Right atrium auricular region (tissue), 2 donors: ENCODE measurements around the gene GRHL3. TPM values are rescaled to one million over a fixed set of nuclear protein-coding genes. Genes with fewer than 3 reads are reported as not detected.

Experiments
- DNase-seq: peaks from one replicate; pipeline ENCODE4 v3.0.0-alpha.2; 2019; ENCODE audit warnings: low spot score
- H3K27ac ChIP-seq, 2 donors: fragments of 200-600 bp; sonication (generic); 1 replicate in 1 of 2; 2 replicates in 1 of 2; pipeline ENCODE4 v1.5.1; 2016 to 2019
- H3K27me3 ChIP-seq, 2 donors: fragments of 200-600 bp; sonication (generic); one replicate each; pipeline versions ENCODE4 v1.5.1 to v1.6.0; 2017 to 2019
- H3K36me3 ChIP-seq: fragments of 200-600 bp; sonication (generic); one replicate; pipeline ENCODE4 v1.5.1; 2016
- H3K4me1 ChIP-seq, 2 donors: fragments of 200-600 bp; sonication (generic); one replicate each; pipeline versions ENCODE4 v1.5.1 to v1.6.0; 2017 to 2019
- H3K4me3 ChIP-seq, 2 donors: fragments of 200-600 bp; sonication (generic); 1 replicate in 1 of 2; 2 replicates in 1 of 2; pipeline ENCODE4 v1.5.1; 2017 to 2019; ENCODE audit warnings: mild to moderate bottlenecking in 1 of 2, moderate library complexity in 1 of 2
- H3K9me3 ChIP-seq, 2 donors: fragments of 200-600 bp; sonication (generic); one replicate each; pipeline ENCODE4 v1.5.1; 2019
- CTCF ChIP-seq, 2 donors: fragments of 200-600 bp; sonication (generic); IDR thresholded peaks; one replicate each; pipeline ENCODE4 v1.5.1; 2019; ENCODE audit warnings: antibody characterized with exemption in 2 of 2
- total RNA-seq, 2 donors: library from RNA; depleted of rRNA; stranded (reverse); fragments of >200 nt; gene quantifications; one replicate each; pipeline ENCODE4 v1.1.0, GENCODE V29; 2016

Gene GRHL3
- total RNA-seq, 2 donors from 2014 or later: 0.24 TPM; not detected in 1

DNA sequence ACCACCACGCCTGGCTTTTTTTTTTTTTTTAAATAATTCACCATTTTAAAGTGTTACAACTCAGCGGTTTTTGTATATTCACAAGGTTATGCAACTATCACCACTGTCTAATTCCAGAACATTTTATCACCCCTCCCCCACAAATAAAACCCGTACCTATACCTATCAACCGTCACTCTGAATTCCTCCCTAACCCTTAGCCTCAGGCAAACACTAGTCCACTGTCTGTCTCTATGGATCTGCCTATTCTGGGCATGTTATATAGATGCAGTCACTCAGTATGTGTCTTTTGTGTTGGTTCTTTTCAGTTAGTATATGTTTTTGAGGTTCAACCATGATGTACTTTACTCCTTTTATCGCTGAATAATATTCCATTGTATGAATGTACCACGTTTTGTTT, 19.3 kb upstream of the GRHL3 start:
- H3K27ac ChIP-seq: no peak overlapping the region

GRCh38 chr1:24300971-24301784, 18.0 kb upstream of the GRHL3 start:
- H3K36me3 ChIP-seq: no peaks in the 10 kb centered on the region
- no peak overlapping the region for H3K27ac ChIP-seq
- TF ChIP-seq CTCF (IDR thresholded peaks at IDR 0.05): no peak

More for the DNA sequence above, 19.3 kb upstream of the GRHL3 start:
- no peaks in the 10 kb centered on the region for H3K9me3 ChIP-seq
- H3K4me3 ChIP-seq: no peak overlapping the region
- no peaks in the 10 kb centered on the region for H3K36me3 ChIP-seq
- TF ChIP-seq CTCF (IDR thresholded peaks at IDR 0.05): no peak
- DNase-seq: no peak
- H3K4me1 ChIP-seq: no peaks in the 10 kb centered on the region
- no peaks in the 10 kb centered on the region for H3K27me3 ChIP-seq

GRCh38 chr1:24301785-24302175, 17.4 kb upstream of the GRHL3 start:
- Histone ChIP-seq H3K9me3 (no peaks in the 10 kb centered on the region), H3K27ac (no peak overlapping the region), H3K4me1 (no peaks in the 10 kb centered on the region), H3K4me3 (no peak overlapping the region), H3K36me3 (no peaks in the 10 kb centered on the region), H3K27me3 (no peaks in the 10 kb centered on the region)
- DNase-seq: no peak
- TF ChIP-seq CTCF (IDR thresholded peaks at IDR 0.05): no peak

More at GRCh38 chr1:24300971-24301784, 18.0 kb upstream of the GRHL3 start:
- Histone ChIP-seq H3K9me3 (no peaks in the 10 kb centered on the region), H3K4me3 (no peak overlapping the region), H3K4me1 (no peaks in the 10 kb centered on the region), H3K27me3 (no peaks in the 10 kb centered on the region)
- no peak for DNase-seq

DNA sequence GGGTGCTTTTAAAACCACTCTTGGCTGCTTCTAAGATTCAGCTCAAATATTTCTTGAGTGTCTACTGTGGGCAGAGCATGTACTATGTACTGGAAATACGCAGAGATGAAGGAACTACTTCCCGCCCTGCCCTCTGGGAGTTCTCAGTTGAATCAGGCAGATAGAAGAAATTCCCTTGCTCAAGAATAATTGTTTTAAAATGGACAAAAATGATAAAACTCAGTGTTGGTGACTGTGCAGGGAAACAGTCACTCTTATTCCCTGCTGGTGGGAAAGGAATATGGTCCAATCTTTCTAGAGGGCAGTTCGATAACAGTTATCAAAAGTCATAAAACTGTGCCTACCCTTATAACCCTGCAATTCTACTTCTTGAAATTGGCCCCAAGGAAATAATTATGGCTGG, 16.9 kb upstream of the GRHL3 start:
- Histone ChIP-seq H3K4me1 (no peaks in the 10 kb centered on the region), H3K9me3 (no peaks in the 10 kb centered on the region), H3K27ac (no peak overlapping the region), H3K4me3 (no peak overlapping the region), H3K36me3 (no peaks in the 10 kb centered on the region), H3K27me3 (no peaks in the 10 kb centered on the region)
- no peak for DNase-seq
- no peak for TF ChIP-seq CTCF (IDR thresholded peaks at IDR 0.05)

- no peak overlapping the region for H3K4me3 ChIP-seq
- no peak for DNase-seq
- H3K27ac ChIP-seq: no peak overlapping the region
- no peaks in the 10 kb centered on the region for H3K4me1 ChIP-seq
- no peaks in the 10 kb centered on the region for H3K27me3 ChIP-seq
- no peaks in the 10 kb centered on the region for H3K9me3 ChIP-seq
- no peak for TF ChIP-seq CTCF (IDR thresholded peaks at IDR 0.05)
- H3K36me3 ChIP-seq: no peaks in the 10 kb centered on the region
Observed at GRCh38 chr1:24303600-24303999, 15.6 kb upstream of the GRHL3 start.

DNA sequence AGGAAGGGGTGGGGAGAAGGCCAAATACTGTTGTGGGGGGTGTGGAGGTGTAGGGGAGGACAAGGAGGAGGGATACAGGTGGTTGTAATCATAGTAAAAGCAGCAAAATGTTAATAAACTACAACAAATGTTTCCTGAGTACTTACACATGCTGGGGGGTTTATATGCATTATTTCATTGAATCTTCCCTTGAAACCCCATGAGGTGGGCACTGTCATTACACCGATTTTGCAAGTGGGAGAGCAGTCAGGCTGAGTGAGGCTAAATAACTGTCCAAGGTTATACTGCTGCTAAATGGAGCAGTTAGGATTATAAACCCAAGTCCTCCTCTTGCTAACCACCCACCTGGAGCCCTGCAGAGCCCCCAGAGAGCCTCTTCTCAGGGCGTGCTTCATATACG, 14.4 kb upstream of the GRHL3 start:
- no peak for DNase-seq
- TF ChIP-seq CTCF (IDR thresholded peaks at IDR 0.05): no peak
- H3K27ac ChIP-seq: no peak overlapping the region

More for the DNA sequence above, 14.4 kb upstream of the GRHL3 start:
- no peaks in the 10 kb centered on the region for H3K9me3 ChIP-seq
- H3K4me3 ChIP-seq: no peak overlapping the region
- no peaks in the 10 kb centered on the region for H3K4me1 ChIP-seq
- H3K27me3 ChIP-seq: no peaks in the 10 kb centered on the region
- H3K36me3 ChIP-seq: no peaks in the 10 kb centered on the region
